ENCODE data around the gene C3orf70. TPM values are rescaled to one million over a fixed set of nuclear protein-coding genes. Genes with fewer than 3 reads are reported as not detected.

The C3orf70 gene
- total and polyA plus RNA-seq, 9 donors, result 3.5 to 17.7 (median 7.6) TPM

DNA sequence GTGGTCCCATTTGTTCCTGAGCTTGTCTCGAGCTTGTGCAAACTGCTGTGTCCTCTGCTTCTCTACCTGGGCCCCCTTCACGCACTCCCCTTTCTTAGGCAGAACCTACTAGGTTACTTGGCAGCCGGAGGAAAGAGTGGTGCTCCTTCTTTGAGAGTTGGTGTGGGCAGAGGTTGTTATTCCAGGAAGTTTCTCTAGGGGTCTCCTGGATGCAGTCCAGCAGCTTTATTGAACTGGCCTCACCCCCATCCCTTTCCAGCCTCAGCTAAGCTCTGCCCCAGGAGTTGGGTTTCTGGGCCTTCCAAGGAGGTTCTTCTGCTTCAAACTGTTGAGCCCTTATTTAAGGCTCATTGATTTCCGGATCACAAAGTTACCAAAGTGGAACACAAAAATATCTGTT, 103.2 kb downstream of the C3orf70 start:
- H3K4me3 ChIP-seq, result no peak overlapping the region
- no peaks in the 10 kb centered on the region for H3K4me1 ChIP-seq (ENCODE audit: insufficient read depth)
- H3K27me3 ChIP-seq, result no peaks in the 10 kb centered on the region
- no peaks in the 10 kb centered on the region for H3K36me3 ChIP-seq
- H3K9me3 ChIP-seq, result no peaks in the 10 kb centered on the region
- TF ChIP-seq EP300 (IDR thresholded peaks at IDR 0.05), result no peak
- TF ChIP-seq POLR2A (IDR thresholded peaks at IDR 0.05), result no peak
- TF ChIP-seq, protein P1, sequence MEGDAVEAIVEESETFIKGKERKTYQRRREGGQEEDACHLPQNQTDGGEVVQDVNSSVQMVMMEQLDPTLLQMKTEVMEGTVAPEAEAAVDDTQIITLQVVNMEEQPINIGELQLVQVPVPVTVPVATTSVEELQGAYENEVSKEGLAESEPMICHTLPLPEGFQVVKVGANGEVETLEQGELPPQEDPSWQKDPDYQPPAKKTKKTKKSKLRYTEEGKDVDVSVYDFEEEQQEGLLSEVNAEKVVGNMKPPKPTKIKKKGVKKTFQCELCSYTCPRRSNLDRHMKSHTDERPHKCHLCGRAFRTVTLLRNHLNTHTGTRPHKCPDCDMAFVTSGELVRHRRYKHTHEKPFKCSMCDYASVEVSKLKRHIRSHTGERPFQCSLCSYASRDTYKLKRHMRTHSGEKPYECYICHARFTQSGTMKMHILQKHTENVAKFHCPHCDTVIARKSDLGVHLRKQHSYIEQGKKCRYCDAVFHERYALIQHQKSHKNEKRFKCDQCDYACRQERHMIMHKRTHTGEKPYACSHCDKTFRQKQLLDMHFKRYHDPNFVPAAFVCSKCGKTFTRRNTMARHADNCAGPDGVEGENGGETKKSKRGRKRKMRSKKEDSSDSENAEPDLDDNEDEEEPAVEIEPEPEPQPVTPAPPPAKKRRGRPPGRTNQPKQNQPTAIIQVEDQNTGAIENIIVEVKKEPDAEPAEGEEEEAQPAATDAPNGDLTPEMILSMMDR (IDR thresholded peaks at IDR 0.05), result no peak
- no peak for DNase-seq
- intact Hi-C loops (cut with DNase I), result no loop called here
- H3K27ac ChIP-seq, result no peak overlapping the region
- 94 to 97% (median 94%) methylated on average over 4 of the region's 4 CpGs for WGBS, 3 donors

GRCh38 chr3:185046603-185047002, 106.3 kb downstream of the C3orf70 start:
- no peak for DNase-seq
- no peaks in the 10 kb centered on the region for H3K27me3 ChIP-seq
- H3K9me3 ChIP-seq, result no peaks in the 10 kb centered on the region
- H3K4me3 ChIP-seq, result no peak overlapping the region
- intact Hi-C loops (cut with DNase I), result no loop called here
- no peaks in the 10 kb centered on the region for H3K36me3 ChIP-seq
- 81 to 93% (median 83%) methylated on average over 4 of the region's 4 CpGs for WGBS, 3 donors
- H3K4me1 ChIP-seq (ENCODE audit: insufficient read depth), result no peaks in the 10 kb centered on the region
- no peak overlapping the region for H3K27ac ChIP-seq
- TF ChIP-seq POLR2A (IDR thresholded peaks at IDR 0.05), result no peak
- no peak for TF ChIP-seq EP300 (IDR thresholded peaks at IDR 0.05)
- TF ChIP-seq, protein P1 (IDR thresholded peaks at IDR 0.05), result no peak

- Histone ChIP-seq H3K4me1 (ENCODE audit: insufficient read depth) (no peaks in the 10 kb centered on the region), H3K36me3 (no peaks in the 10 kb centered on the region), H3K27ac (no peak overlapping the region), H3K27me3 (no peaks in the 10 kb centered on the region), H3K9me3 (no peaks in the 10 kb centered on the region), H3K4me3 (no peak overlapping the region)
- no peak for TF ChIP-seq POLR2A (IDR thresholded peaks at IDR 0.05)
- no peak for TF ChIP-seq EP300 (IDR thresholded peaks at IDR 0.05)
- TF ChIP-seq, protein P1 (IDR thresholded peaks at IDR 0.05), result no peak
- 29 to 45% (median 42%) methylated on average over 1 of the region's 1 CpG for WGBS, 3 donors
- intact Hi-C loops (cut with DNase I), result no loop called here
- no peak for DNase-seq
Observed at GRCh38 chr3:185046164-185046515, 106.7 kb downstream of the C3orf70 start.

DNA sequence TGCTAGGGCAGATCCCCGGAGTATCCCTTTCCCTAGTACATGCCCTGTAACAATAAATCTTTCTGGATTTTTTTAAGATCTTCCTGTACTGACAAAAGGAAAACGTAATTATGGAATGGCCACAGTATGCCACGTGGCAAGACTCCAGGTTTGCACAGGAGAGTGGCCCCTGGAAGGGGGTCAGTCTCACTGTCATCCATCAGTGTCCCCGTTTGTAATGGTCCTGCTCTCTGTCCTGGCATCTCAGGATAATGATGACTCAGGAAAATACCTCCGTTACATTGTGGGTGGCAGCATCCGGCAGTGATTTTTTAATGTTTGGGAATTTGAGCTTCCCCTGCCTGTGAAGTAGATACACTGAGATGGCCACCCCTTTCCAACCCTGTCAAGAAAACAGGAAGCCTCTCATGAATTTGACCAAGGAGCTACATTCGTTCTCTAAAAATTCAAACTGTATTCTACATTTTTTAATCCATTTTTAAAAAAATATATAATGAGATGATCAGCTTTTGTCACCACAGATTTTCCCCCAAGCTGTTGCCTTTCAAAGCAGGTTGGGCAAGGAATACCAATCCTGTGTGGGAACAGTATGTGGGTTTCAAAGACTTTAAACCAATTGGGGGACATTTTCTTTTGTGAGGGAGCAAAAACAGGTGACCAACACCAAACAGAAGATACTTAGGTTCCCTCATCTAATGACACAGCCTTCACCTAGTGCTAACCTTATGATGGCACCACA, 110.4 kb downstream of the C3orf70 start:
- Histone ChIP-seq H3K4me3 (no peak overlapping the region), H3K9me3 (no peaks in the 10 kb centered on the region), H3K36me3 (no peaks in the 10 kb centered on the region), H3K27ac (no peak overlapping the region), H3K4me1 (ENCODE audit: insufficient read depth) (no peaks in the 10 kb centered on the region), H3K27me3 (no peaks in the 10 kb centered on the region)
- intact Hi-C loops (cut with DNase I), result no loop called here
- no peak for DNase-seq
- 60 to 76% (median 73%) methylated on average over 7 of the region's 7 CpGs for WGBS, 3 donors
- TF ChIP-seq, protein P1 (IDR thresholded peaks at IDR 0.05), result no peak
- no peak for TF ChIP-seq EP300 (IDR thresholded peaks at IDR 0.05)
- no peak for TF ChIP-seq POLR2A (IDR thresholded peaks at IDR 0.05)
